A549 (cell line): ENCODE measurements around the gene APOBEC3B. TPM values are rescaled to one million over a fixed set of nuclear protein-coding genes. Genes with fewer than 3 reads are reported as not detected.

Experiments
- ATAC-seq, 2 experiments: fragments of 200-7000 bp in 1 of 2; fragments of >200 bp in 1 of 2; cut with Nextera tagmentation in 1 of 2; cut with Tn5 transposase in 1 of 2; 3 replicates each; pipeline versions ENCODE4 v1.8.0 to v1.9.1; 2018 to 2020; ENCODE audit warnings: mild to moderate bottlenecking in 1 of 2, moderate library complexity in 1 of 2
- CTCF ChIA-PET: fragments of 300-600 bp; sonication (Branson Sonifier 250); formaldehyde crosslinking; extraction: SDS; loops from one replicate; lab custom pipeline; 2021; ENCODE audit warnings: antibody characterized with exemption, inconsistent platforms; lab: Yijun Ruan, JAX
- POLR2A ChIA-PET: fragments of 350-600 bp; formaldehyde crosslinking; extraction: SDS; loops from one replicate; lab custom pipeline; 2021; ENCODE audit warnings: antibody characterized with exemption, inconsistent platforms; lab: Yijun Ruan, JAX
- DNase-seq, 2 experiments: peaks; one replicate each; pipeline versions ENCODE4 v3.0.0 to v3.0.0-alpha.2; 2011 to 2016; ENCODE audit warnings: low read depth in 1 of 2, low spot score in 1 of 2
- FAIRE-seq: peaks from 2 replicates; lab custom pipeline; 2011; peaks lifted over from hg19 to GRCh38; lab: Jason Lieb, UNC
- H3K27ac ChIP-seq, 2 experiments: fragments of >200 bp; sonication (Bioruptor Twin); formaldehyde crosslinking; 3 replicates each; pipeline ENCODE4 v1.5.1; 2016 to 2017
- H3K4me1 ChIP-seq: fragments of >200 bp; sonication (Bioruptor Twin); formaldehyde crosslinking; 3 replicates; pipeline ENCODE4 v1.6.1; 2016
- H3K4me2 ChIP-seq: fragments of >200 bp; sonication (Bioruptor Twin); formaldehyde crosslinking; 3 replicates; pipeline ENCODE4 v1.6.1; 2016
- H3K4me3 ChIP-seq: fragments of >200 bp; sonication (Bioruptor Twin); formaldehyde crosslinking; 3 replicates; pipeline ENCODE4 v1.5.1; 2016
- H3K9me3 ChIP-seq: fragments of >200 bp; sonication (Bioruptor Twin); formaldehyde crosslinking; 3 replicates; pipeline ENCODE4 v1.6.1; 2016
- CHD2 ChIP-seq: fragments of 150-350 bp; IDR thresholded peaks from 2 replicates; pipeline ENCODE4 v1.6.1; 2014; ENCODE audit warnings: low read length; ENCODE audit not compliant: partially characterized antibody
- CHD4 ChIP-seq: fragments of 200-600 bp; sonication (generic); IDR thresholded peaks from 2 replicates; pipeline ENCODE4 v1.6.1; 2016; ENCODE audit warnings: antibody characterized with exemption, mild to moderate bottlenecking, borderline replicate concordance
- EP300 ChIP-seq, 2 experiments: fragments of >200 bp; sonication (Bioruptor Twin); formaldehyde crosslinking; IDR thresholded peaks; 2 replicates in 1 of 2; 3 replicates in 1 of 2; pipeline ENCODE4 v1.6.1; 2016 to 2017
- FOSL2 ChIP-seq, 2 experiments: fragments of 450-650 bp in 1 of 2; fragments of >200 bp in 1 of 2; sonication (Bioruptor Twin) in 1 of 2; formaldehyde crosslinking; IDR thresholded peaks; 2 replicates each; pipeline versions ENCODE4 v1.5.0 to v1.6.1; 2016 to 2020; ENCODE audit warnings: mild to moderate bottlenecking in 1 of 2, moderate library complexity in 1 of 2
- FOXS1 ChIP-seq: fragments of 250-450 bp; sonication (Bioruptor Pico); IDR thresholded peaks from 2 replicates; pipeline ENCODE4 v1.5.0; 2020; ENCODE audit warnings: mild to moderate bottlenecking, moderate library complexity
- GATA3 ChIP-seq: IDR thresholded peaks from 2 replicates; pipeline ENCODE4 v1.6.1; 2012; ENCODE audit warnings: borderline replicate concordance
- HOXB5 ChIP-seq: fragments of 250-450 bp; sonication (Bioruptor Pico); IDR thresholded peaks from 2 replicates; pipeline ENCODE4 v1.5.0; 2020; ENCODE audit warnings: mild to moderate bottlenecking, moderate library complexity
- KDM1A ChIP-seq: fragments of 200-600 bp; sonication (generic); IDR thresholded peaks from 2 replicates; pipeline ENCODE4 v1.6.1; 2016; ENCODE audit warnings: low read depth, mild to moderate bottlenecking
- MYC ChIP-seq: IDR thresholded peaks from 2 replicates; pipeline ENCODE4 v1.6.1; 2012; ENCODE audit warnings: mild to moderate bottlenecking, inconsistent platforms, low read length, improper control_type of control experiment, borderline replicate concordance
- NFE2L2 ChIP-seq: fragments of 150-350 bp; conservative IDR thresholded peaks from 2 replicates; pipeline ENCODE4 v1.6.1; 2014; ENCODE audit warnings: low read length
- PHF8 ChIP-seq: fragments of 200-600 bp; sonication (generic); IDR thresholded peaks from 2 replicates; pipeline ENCODE4 v1.6.1; 2016; ENCODE audit warnings: low read depth, mild to moderate bottlenecking, antibody characterized with exemption, moderate library complexity, borderline replicate concordance
- POLR2A ChIP-seq: IDR thresholded peaks from 2 replicates; pipeline ENCODE4 v1.6.1; 2012; ENCODE audit warnings: mild to moderate bottlenecking, low read length
- RFX5 ChIP-seq: fragments of 450-650 bp; IDR thresholded peaks from 2 replicates; pipeline ENCODE4 v1.7.1; 2014; ENCODE audit warnings: antibody characterized with exemption, mild to moderate bottlenecking, moderate library complexity
- SREBF2 ChIP-seq: fragments of 450-650 bp; IDR thresholded peaks from 2 replicates; pipeline ENCODE4 v1.6.1; 2014; ENCODE audit warnings: mild to moderate bottlenecking, moderate library complexity
- TFCP2L1 ChIP-seq: fragments of 250-450 bp; sonication (Bioruptor Pico); IDR thresholded peaks from 2 replicates; pipeline ENCODE4 v1.5.0; 2021; ENCODE audit warnings: mild to moderate bottlenecking
- TP53 ChIP-seq: fragments of 250-450 bp; sonication (Bioruptor Pico); IDR thresholded peaks from 2 replicates; pipeline ENCODE4 v1.5.0; 2021; ENCODE audit warnings: mild to moderate bottlenecking, moderate library complexity
- ZFP36 ChIP-seq: fragments of 450-650 bp; IDR thresholded peaks from 2 replicates; pipeline ENCODE4 v1.6.1; 2014; ENCODE audit warnings: borderline replicate concordance; ENCODE audit not compliant: partially characterized antibody
- ZSCAN20 ChIP-seq: fragments of 250-450 bp; sonication (Bioruptor Pico); IDR thresholded peaks from 2 replicates; pipeline ENCODE4 v1.8.0; 2022; ENCODE audit warnings: mild to moderate bottlenecking, moderate library complexity
- WGBS: methylation state at CpG from one replicate; pipeline ENCODE4 v1.1.6; 2017; ENCODE audit errors: missing lambda C conversion rate; 5-methylcytosine and 5-hydroxymethylcytosine counted together
- polyA plus RNA-seq, 4 experiments: library from polyadenylated mRNA; depleted of rRNA in 3 of 4; stranded (reverse); fragments of >200 nt; fragmentation: RNase III in 1 of 4; extraction: RNeasy Plus Mini Kit Qiagen cat#74134 plus additional on column Dnase treatment in 1 of 4; gene quantifications; 2 replicates in 3 of 4; 3 replicates in 1 of 4; pipeline ENCODE4 v1.2.3, GENCODE V29; 2011 to 2017
- TF ChIP-seq, protein P1 (sequence below): fragments of 150-350 bp; IDR thresholded peaks from 2 replicates; pipeline ENCODE4 v1.6.1; 2014; ENCODE audit warnings: low read depth, mild to moderate bottlenecking, low read length
- TF ChIP-seq, protein P2 (sequence below): IDR thresholded peaks from 2 replicates; pipeline ENCODE4 v1.6.1; 2012
- TF ChIP-seq, protein P3 (sequence below): IDR thresholded peaks from 2 replicates; pipeline ENCODE4 v1.6.1; 2012; ENCODE audit warnings: low read depth, borderline replicate concordance
- TF ChIP-seq, protein P4 (sequence below): fragments of >200 bp; sonication (Bioruptor Twin); formaldehyde crosslinking; IDR thresholded peaks from 3 replicates; pipeline ENCODE4 v1.5.1; 2016
- TF ChIP-seq, protein P5 (sequence below): fragments of >200 bp; sonication (Bioruptor Twin); formaldehyde crosslinking; IDR thresholded peaks from 2 replicates; pipeline ENCODE4 v1.6.1; 2016
- TF ChIP-seq, protein P6 (sequence below): fragments of 250-450 bp; sonication (Bioruptor Pico); IDR thresholded peaks from 2 replicates; pipeline ENCODE4 v1.5.0; 2021; ENCODE audit warnings: mild to moderate bottlenecking, moderate library complexity, borderline replicate concordance

APOBEC3B gene
- polyA plus RNA-seq, 2 of the 4 experiments (the other 2 are of a cell fraction) = 16.7 to 19.6 TPM

DNA sequence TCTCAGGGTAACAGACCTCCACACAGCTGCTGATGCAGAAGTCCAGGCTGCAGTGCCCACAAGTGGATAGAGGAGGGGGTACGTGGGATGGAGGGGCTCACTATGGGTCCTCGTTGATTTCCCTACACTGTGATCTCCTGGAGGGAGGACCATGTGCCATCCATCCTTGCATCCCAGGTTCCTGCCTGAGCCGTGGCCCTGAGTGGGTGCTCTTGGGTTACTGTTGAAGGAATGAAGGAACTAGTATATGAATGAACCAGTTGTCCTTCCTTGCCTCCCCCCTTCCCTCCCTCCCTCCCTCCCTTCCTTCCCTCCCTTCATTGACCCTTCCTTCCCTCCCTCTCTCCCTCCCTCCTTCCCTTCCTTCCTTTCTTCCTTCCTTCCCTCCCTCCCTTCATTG, 15.4 kb downstream of the APOBEC3B start:
- CTCF ChIA-PET = interaction anchor here (2.1 kb wide), 1 partner anchor 128 kb away, joined by 10 read pairs; no protein-coding TSS in a partner anchor
- TF ChIP-seq, protein P1, sequence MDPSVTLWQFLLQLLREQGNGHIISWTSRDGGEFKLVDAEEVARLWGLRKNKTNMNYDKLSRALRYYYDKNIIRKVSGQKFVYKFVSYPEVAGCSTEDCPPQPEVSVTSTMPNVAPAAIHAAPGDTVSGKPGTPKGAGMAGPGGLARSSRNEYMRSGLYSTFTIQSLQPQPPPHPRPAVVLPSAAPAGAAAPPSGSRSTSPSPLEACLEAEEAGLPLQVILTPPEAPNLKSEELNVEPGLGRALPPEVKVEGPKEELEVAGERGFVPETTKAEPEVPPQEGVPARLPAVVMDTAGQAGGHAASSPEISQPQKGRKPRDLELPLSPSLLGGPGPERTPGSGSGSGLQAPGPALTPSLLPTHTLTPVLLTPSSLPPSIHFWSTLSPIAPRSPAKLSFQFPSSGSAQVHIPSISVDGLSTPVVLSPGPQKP = no peak
- TF ChIP-seq NFE2L2 = no peak
- TF ChIP-seq, protein P2, sequence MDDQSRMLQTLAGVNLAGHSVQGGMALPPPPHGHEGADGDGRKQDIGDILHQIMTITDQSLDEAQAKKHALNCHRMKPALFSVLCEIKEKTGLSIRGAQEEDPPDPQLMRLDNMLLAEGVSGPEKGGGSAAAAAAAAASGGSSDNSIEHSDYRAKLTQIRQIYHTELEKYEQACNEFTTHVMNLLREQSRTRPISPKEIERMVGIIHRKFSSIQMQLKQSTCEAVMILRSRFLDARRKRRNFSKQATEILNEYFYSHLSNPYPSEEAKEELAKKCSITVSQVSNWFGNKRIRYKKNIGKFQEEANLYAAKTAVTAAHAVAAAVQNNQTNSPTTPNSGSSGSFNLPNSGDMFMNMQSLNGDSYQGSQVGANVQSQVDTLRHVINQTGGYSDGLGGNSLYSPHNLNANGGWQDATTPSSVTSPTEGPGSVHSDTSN = no peak
- TF ChIP-seq, protein P3, sequence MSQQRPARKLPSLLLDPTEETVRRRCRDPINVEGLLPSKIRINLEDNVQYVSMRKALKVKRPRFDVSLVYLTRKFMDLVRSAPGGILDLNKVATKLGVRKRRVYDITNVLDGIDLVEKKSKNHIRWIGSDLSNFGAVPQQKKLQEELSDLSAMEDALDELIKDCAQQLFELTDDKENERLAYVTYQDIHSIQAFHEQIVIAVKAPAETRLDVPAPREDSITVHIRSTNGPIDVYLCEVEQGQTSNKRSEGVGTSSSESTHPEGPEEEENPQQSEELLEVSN = no peak
- no peak for TF ChIP-seq TP53 (CRISPR knock-in tag)
- TF ChIP-seq RFX5 = no peak
- TF ChIP-seq, protein P4, sequence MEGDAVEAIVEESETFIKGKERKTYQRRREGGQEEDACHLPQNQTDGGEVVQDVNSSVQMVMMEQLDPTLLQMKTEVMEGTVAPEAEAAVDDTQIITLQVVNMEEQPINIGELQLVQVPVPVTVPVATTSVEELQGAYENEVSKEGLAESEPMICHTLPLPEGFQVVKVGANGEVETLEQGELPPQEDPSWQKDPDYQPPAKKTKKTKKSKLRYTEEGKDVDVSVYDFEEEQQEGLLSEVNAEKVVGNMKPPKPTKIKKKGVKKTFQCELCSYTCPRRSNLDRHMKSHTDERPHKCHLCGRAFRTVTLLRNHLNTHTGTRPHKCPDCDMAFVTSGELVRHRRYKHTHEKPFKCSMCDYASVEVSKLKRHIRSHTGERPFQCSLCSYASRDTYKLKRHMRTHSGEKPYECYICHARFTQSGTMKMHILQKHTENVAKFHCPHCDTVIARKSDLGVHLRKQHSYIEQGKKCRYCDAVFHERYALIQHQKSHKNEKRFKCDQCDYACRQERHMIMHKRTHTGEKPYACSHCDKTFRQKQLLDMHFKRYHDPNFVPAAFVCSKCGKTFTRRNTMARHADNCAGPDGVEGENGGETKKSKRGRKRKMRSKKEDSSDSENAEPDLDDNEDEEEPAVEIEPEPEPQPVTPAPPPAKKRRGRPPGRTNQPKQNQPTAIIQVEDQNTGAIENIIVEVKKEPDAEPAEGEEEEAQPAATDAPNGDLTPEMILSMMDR = no peak
- no peak for TF ChIP-seq ZSCAN20
- no peak for TF ChIP-seq SREBF2
- no peak for TF ChIP-seq CHD4
- TF ChIP-seq TFCP2L1 (CRISPR knock-in tag) = no peak
- TF ChIP-seq MYC = no peak
- TF ChIP-seq ZFP36 = no peak
- no peak for TF ChIP-seq EP300 (IDR thresholded peaks at IDR 0.05)
- no peak for TF ChIP-seq KDM1A
- TF ChIP-seq, protein P5, sequence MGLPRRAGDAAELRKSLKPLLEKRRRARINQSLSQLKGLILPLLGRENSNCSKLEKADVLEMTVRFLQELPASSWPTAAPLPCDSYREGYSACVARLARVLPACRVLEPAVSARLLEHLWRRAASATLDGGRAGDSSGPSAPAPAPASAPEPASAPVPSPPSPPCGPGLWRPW = no peak
- TF ChIP-seq HOXB5 (CRISPR knock-in tag) = no peak
- no peak for TF ChIP-seq CHD2
- TF ChIP-seq, all 56 proteins: peak for 0
- no peak overlapping the region for H3K27ac ChIP-seq
- no peaks in the 10 kb centered on the region for H3K4me1 ChIP-seq
- DNase-seq (no peak), FAIRE-seq (no peak), ATAC-seq (no peak)
- no peak overlapping the region for H3K4me3 ChIP-seq
- H3K9me3 ChIP-seq = no peaks in the 10 kb centered on the region
- WGBS = 37% methylated on average over 3 of the region's 3 CpGs
- POLR2A ChIA-PET = no interaction called here
- H3K4me2 ChIP-seq = no peak overlapping the region

DNA sequence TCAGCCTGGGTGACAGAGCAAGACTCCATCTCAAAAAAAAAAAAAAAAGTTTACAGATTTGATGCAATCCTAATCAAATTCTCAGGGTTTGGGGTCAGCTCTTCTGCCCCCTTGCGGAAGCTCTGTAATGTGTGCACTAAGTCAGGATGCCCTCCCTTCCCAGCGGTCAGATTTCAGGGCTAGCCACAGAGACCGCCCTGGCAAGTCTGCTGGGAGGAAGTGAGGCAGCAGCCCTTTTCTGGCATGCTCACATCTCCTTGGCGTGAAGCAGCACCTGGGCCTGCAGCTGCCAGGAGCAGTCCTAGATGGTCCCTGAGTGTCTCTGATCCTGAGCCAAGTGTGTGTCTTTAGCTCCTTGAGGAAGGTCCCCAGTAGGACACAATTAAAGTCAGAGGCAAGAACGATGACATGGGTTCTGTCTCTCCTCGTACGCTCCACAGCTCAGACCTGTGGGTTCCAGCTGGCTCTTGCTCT, 21.1 kb downstream of the APOBEC3B start:
- Histone ChIP-seq H3K9me3 (no peaks in the 10 kb centered on the region), H3K4me3 (no peak overlapping the region), H3K4me1 (peaks cover 3% of the 10 kb centered on the region; the same call in 1 of the 3 replicates), H3K27ac (peak overlapping the region in 1 of 2 experiments; percentile 29; a peak in 2 of 6 replicates), H3K4me2 (no peak overlapping the region; the same call in 2 of the 3 replicates)
- ChIA-PET POLR2A (interaction anchor here (0.5 to 1.3 kb wide), 3 partner anchors 125 to 134 kb away, joined by 3 to 8 read pairs (median 3); partner anchors contain the start of gene CBX6), CTCF (interaction anchor here (0.6 to 5.9 kb wide), 28 partner anchors 10 to 1035 kb away, joined by 3 to 64 read pairs (median 4); partner anchors contain the start of genes APOBEC3B, CBX6 and SUN2)
- ATAC-seq = peak; percentile 95 to 97
- 36% methylated on average over 6 of the region's 7 CpGs for WGBS
- peak; percentile 68 to 74 for DNase-seq
- no peak for FAIRE-seq
- no peak for TF ChIP-seq FOXS1
- TF ChIP-seq, protein P4 = peak; percentile 64
- no peak for TF ChIP-seq PHF8
- TF ChIP-seq, protein P3 = no peak
- TF ChIP-seq POLR2A = no peak
- TF ChIP-seq GATA3 = no peak
- no peak for TF ChIP-seq FOSL2 (IDR thresholded peaks at IDR 0.05)
- TF ChIP-seq FOSL2 (CRISPR knock-in tag; IDR thresholded peaks at IDR 0.05) = no peak
- no peak for TF ChIP-seq CHD2
- TF ChIP-seq, protein P6, sequence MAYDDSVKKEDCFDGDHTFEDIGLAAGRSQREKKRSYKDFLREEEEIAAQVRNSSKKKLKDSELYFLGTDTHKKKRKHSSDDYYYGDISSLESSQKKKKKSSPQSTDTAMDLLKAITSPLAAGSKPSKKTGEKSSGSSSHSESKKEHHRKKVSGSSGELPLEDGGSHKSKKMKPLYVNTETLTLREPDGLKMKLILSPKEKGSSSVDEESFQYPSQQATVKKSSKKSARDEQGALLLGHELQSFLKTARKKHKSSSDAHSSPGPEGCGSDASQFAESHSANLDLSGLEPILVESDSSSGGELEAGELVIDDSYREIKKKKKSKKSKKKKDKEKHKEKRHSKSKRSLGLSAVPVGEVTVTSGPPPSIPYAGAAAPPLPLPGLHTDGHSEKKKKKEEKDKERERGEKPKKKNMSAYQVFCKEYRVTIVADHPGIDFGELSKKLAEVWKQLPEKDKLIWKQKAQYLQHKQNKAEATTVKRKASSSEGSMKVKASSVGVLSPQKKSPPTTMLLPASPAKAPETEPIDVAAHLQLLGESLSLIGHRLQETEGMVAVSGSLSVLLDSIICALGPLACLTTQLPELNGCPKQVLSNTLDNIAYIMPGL = no peak
- TF ChIP-seq, protein P1 = no peak
- TF ChIP-seq TP53 (CRISPR knock-in tag) = no peak
